H9 (cell line): ENCODE data around the gene MAP2K3. TPM values are rescaled to one million over a fixed set of nuclear protein-coding genes. Genes with fewer than 3 reads are reported as not detected.

Experiments used
- DNase-seq: peaks from one replicate; pipeline ENCODE4 v3.0.0-alpha.2; 2017
- H2AFZ ChIP-seq: one replicate; pipeline ENCODE4 v1.6.1; 2013; ENCODE audit warnings: mild to moderate bottlenecking, low read length, control low read depth, moderate library complexity
- H2AK5ac ChIP-seq: 2 replicates; pipeline ENCODE4 v1.6.1; 2013; ENCODE audit warnings: low read length, control low read depth, mixed read lengths; ENCODE audit not compliant: insufficient read length
- H2BK120ac ChIP-seq: one replicate; pipeline ENCODE4 v1.6.1; 2013; ENCODE audit warnings: low read depth, mild to moderate bottlenecking, low read length, control low read depth, inconsistent platforms; ENCODE audit not compliant: poor library complexity, severe bottlenecking
- H2BK12ac ChIP-seq: 2 replicates; pipeline ENCODE4 v1.6.1; 2013; ENCODE audit warnings: low read length, control low read depth, mixed read lengths, low read depth; ENCODE audit not compliant: insufficient read length
- H2BK15ac ChIP-seq: 2 replicates; pipeline ENCODE4 v1.6.1; 2013; ENCODE audit warnings: low read depth, low read length, control low read depth
- H2BK20ac ChIP-seq: one replicate; pipeline ENCODE4 v1.6.1; 2013; ENCODE audit warnings: low read depth, mild to moderate bottlenecking, low read length, control low read depth, inconsistent platforms; ENCODE audit not compliant: poor library complexity, severe bottlenecking
- H2BK5ac ChIP-seq: 2 replicates; pipeline ENCODE4 v1.6.1; 2013; ENCODE audit warnings: low read length, control low read depth, mixed read lengths; ENCODE audit not compliant: insufficient read length
- H3K14ac ChIP-seq: 2 replicates; pipeline ENCODE4 v1.6.1; 2013; ENCODE audit warnings: low read length, control low read depth; ENCODE audit not compliant: insufficient read depth
- H3K18ac ChIP-seq: 2 replicates; pipeline ENCODE4 v1.6.1; 2013; ENCODE audit warnings: low read depth, mild to moderate bottlenecking, mixed read lengths, low read length, control low read depth; ENCODE audit not compliant: insufficient read length
- H3K23ac ChIP-seq: 2 replicates; pipeline ENCODE4 v1.6.1; 2013; ENCODE audit warnings: low read length, control low read depth, mixed read lengths, low read depth; ENCODE audit not compliant: insufficient read length
- H3K23me2 ChIP-seq: 2 replicates; pipeline ENCODE4 v1.6.1; 2013; ENCODE audit warnings: low read depth, mild to moderate bottlenecking, mixed read lengths, low read length, control low read depth; ENCODE audit not compliant: insufficient read length, poor library complexity, severe bottlenecking
- H3K27ac ChIP-seq: 2 replicates; pipeline ENCODE4 v1.5.1; 2013; ENCODE audit warnings: low read length, control low read depth, mixed read lengths, low read depth; ENCODE audit not compliant: insufficient read length
- H3K27me3 ChIP-seq: 2 replicates; pipeline ENCODE4 v1.6.1; 2013; ENCODE audit warnings: low read length, control low read depth, inconsistent platforms; ENCODE audit not compliant: insufficient read depth
- H3K4ac ChIP-seq: 2 replicates; pipeline ENCODE4 v1.6.1; 2013; ENCODE audit warnings: low read depth, mild to moderate bottlenecking, control low read depth, inconsistent platforms, low read length, moderate library complexity
- H3K4me1 ChIP-seq: 2 replicates; pipeline ENCODE4 v1.6.1; 2013; ENCODE audit warnings: low read length, control low read depth, inconsistent platforms; ENCODE audit not compliant: insufficient read depth
- H3K4me2 ChIP-seq: 2 replicates; pipeline ENCODE4 v1.6.1; 2013; ENCODE audit warnings: low read length, control low read depth, mixed read lengths; ENCODE audit not compliant: insufficient read length, insufficient read depth
- H3K56ac ChIP-seq: 2 replicates; pipeline ENCODE4 v1.6.1; 2013; ENCODE audit warnings: low read depth, mild to moderate bottlenecking, mixed read lengths, low read length, control low read depth; ENCODE audit not compliant: insufficient read length
- H3K79me1 ChIP-seq: 2 replicates; pipeline ENCODE4 v1.6.1; 2013; ENCODE audit warnings: low read depth, mild to moderate bottlenecking, moderate library complexity, low read length, control low read depth, inconsistent platforms; ENCODE audit not compliant: insufficient read depth, poor library complexity, severe bottlenecking
- H3K79me2 ChIP-seq: 2 replicates; pipeline ENCODE4 v1.6.1; 2013; ENCODE audit warnings: low read length, control low read depth, inconsistent platforms; ENCODE audit not compliant: insufficient read depth
- H3K9ac ChIP-seq: 2 replicates; pipeline ENCODE4 v1.6.1; 2013; ENCODE audit warnings: low read length, control low read depth, mixed read lengths; ENCODE audit not compliant: insufficient read length; ENCODE audit errors: extremely low read depth
- H3K9me3 ChIP-seq: one replicate; pipeline ENCODE4 v1.6.1; 2013; ENCODE audit warnings: low read depth, low read length, inconsistent platforms; ENCODE audit not compliant: control insufficient read depth
- H3T11ph ChIP-seq: one replicate; pipeline ENCODE4 v1.6.1; 2013; ENCODE audit warnings: mild to moderate bottlenecking, low read length, control low read depth, inconsistent platforms
- H4K20me1 ChIP-seq: one replicate; pipeline ENCODE4 v1.6.1; 2013; ENCODE audit not compliant: control insufficient read depth, insufficient read length, insufficient read depth
- H4K5ac ChIP-seq: 2 replicates; pipeline ENCODE4 v1.6.1; 2013; ENCODE audit warnings: low read depth, mild to moderate bottlenecking, mixed read lengths, low read length, control low read depth; ENCODE audit not compliant: insufficient read length
- H4K8ac ChIP-seq: replicated peaks from 2 replicates; pipeline ENCODE4 v1.6.1; 2013; ENCODE audit warnings: low read length, control low read depth, mixed read lengths, low read depth; ENCODE audit not compliant: insufficient read length
- H4K91ac ChIP-seq: 2 replicates; pipeline ENCODE4 v1.6.1; 2013; ENCODE audit warnings: low read depth, mild to moderate bottlenecking, moderate library complexity, mixed read lengths, low read length, control low read depth; ENCODE audit not compliant: insufficient read length
- H3K27ac Mint-ChIP-seq, 3 experiments: 2 replicates in 2 of 3; 3 replicates in 1 of 3; pipeline ENCODE4 v1.8.0; 2020 to 2021; ENCODE audit warnings: mixed read lengths in 3 of 3, mild to moderate bottlenecking in 1 of 3, moderate library complexity in 1 of 3
- H3K27me3 Mint-ChIP-seq: 2 replicates; pipeline ENCODE4 v1.8.0; 2021; ENCODE audit warnings: low read depth, mild to moderate bottlenecking, moderate library complexity, mixed read lengths
- H3K36me3 Mint-ChIP-seq, 3 experiments: 2 replicates in 2 of 3; 3 replicates in 1 of 3; pipeline ENCODE4 v1.8.0; 2020 to 2021; ENCODE audit warnings: low read depth in 3 of 3, mixed read lengths in 3 of 3; ENCODE audit not compliant: insufficient read depth in 1 of 3
- H3K4me1 Mint-ChIP-seq, 2 experiments: 2 replicates each; pipeline ENCODE4 v1.8.0; 2020; ENCODE audit warnings: mixed read lengths in 2 of 2
- H3K4me3 Mint-ChIP-seq, 2 experiments: 2 replicates in 1 of 2; 3 replicates in 1 of 2; pipeline ENCODE4 v1.8.0; 2020 to 2021; ENCODE audit warnings: mild to moderate bottlenecking in 2 of 2, mixed read lengths in 2 of 2, moderate library complexity in 1 of 2
- H3K9me3 Mint-ChIP-seq, 2 experiments: 2 replicates in 1 of 2; 3 replicates in 1 of 2; pipeline ENCODE4 v1.8.0; 2020; ENCODE audit warnings: mild to moderate bottlenecking in 2 of 2, mixed read lengths in 2 of 2, moderate library complexity in 1 of 2
- WGBS: extraction: QIAGEN DNeasy Blood & Tissue Kit; methylation state at CpG from one replicate; pipeline ENCODE4 v1.1.7; 2013; ENCODE audit warnings: missing lambda C conversion rate, low lambda C conversion rate, mixed read lengths; ENCODE audit not compliant: insufficient read length; ENCODE audit errors: extremely low coverage; 5-methylcytosine and 5-hydroxymethylcytosine counted together
- total RNA-seq: library from RNA; stranded (reverse); gene quantifications from 2 replicates; pipeline ENCODE4 v1.2.1, GENCODE V29; 2021
- TF ChIP-seq, protein P1 (sequence below): fragments of 200-600 bp; sonication (generic); conservative IDR thresholded peaks from 3 replicates; pipeline ENCODE4 v1.8.0; 2021; ENCODE audit warnings: antibody characterized with exemption, mild to moderate bottlenecking

Gene MAP2K3
- total RNA-seq, 1 experiment from 2014 or later = 26.1 TPM

DNA sequence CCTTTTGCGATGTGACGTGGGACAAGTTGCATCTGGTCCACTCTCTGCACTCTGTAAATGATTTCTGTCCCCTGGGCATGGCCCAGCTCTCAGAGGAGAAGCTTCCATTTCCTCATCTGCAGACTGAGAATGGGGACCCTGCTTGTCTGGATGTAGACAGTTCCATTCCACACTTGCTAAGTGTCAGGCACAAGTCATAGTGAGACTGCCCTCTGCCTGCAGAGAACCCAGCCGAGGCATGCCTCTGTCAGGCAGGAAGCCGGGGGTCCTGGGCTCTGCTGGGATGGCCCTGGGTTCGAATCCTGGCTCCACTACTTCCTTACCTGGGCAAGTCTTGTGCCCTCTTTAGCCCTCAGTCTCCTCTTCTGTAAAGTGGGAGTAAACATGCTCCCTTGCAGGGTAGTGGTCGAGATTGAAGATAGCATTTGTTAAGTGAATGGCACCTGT is 4.1 kb downstream of the MAP2K3 start:
- H2BK12ac ChIP-seq = no peak overlapping the region
- Mint-ChIP-seq H3K4me3 (no peak overlapping the region), H3K4me1 (peaks cover 20 to 21% of the 10 kb centered on the region in 2 experiments), H3K9me3 (peaks cover 23 to 25% of the 10 kb centered on the region in 2 experiments), H3K36me3 (peaks cover 0 to 14% (median 2%) of the 10 kb centered on the region in 3 experiments; a peak in 5 of 7 replicates), H3K27me3 (peaks cover 7% of the 10 kb centered on the region), H3K27ac (no peak overlapping the region)
- no peak overlapping the region for H2AK5ac ChIP-seq
- H3K4me2 ChIP-seq = no peak overlapping the region
- no peak overlapping the region for H3K56ac ChIP-seq
- no peak overlapping the region for H3K9ac ChIP-seq
- H3K79me2 ChIP-seq = no peaks in the 10 kb centered on the region; the same call in 1 of the 2 replicates
- H3T11ph ChIP-seq = no peak overlapping the region
- H2BK5ac ChIP-seq = no peak overlapping the region
- no peak for DNase-seq
- TF ChIP-seq, protein P1, sequence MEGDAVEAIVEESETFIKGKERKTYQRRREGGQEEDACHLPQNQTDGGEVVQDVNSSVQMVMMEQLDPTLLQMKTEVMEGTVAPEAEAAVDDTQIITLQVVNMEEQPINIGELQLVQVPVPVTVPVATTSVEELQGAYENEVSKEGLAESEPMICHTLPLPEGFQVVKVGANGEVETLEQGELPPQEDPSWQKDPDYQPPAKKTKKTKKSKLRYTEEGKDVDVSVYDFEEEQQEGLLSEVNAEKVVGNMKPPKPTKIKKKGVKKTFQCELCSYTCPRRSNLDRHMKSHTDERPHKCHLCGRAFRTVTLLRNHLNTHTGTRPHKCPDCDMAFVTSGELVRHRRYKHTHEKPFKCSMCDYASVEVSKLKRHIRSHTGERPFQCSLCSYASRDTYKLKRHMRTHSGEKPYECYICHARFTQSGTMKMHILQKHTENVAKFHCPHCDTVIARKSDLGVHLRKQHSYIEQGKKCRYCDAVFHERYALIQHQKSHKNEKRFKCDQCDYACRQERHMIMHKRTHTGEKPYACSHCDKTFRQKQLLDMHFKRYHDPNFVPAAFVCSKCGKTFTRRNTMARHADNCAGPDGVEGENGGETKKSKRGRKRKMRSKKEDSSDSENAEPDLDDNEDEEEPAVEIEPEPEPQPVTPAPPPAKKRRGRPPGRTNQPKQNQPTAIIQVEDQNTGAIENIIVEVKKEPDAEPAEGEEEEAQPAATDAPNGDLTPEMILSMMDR = no peak
- peaks cover 15% of the 10 kb centered on the region for H3K23me2 ChIP-seq
- no peak overlapping the region for H4K5ac ChIP-seq
- no peak overlapping the region for H2BK20ac ChIP-seq
- H3K27me3 ChIP-seq = peaks cover under 1% of the 10 kb centered on the region; the same call in 1 of the 2 replicates
- no peaks in the 10 kb centered on the region for H3K4me1 ChIP-seq
- H3K18ac ChIP-seq = no peak overlapping the region
- no peak overlapping the region for H4K91ac ChIP-seq
- no peak overlapping the region for H2AFZ ChIP-seq
- no peak overlapping the region for H3K27ac ChIP-seq
- no peak overlapping the region for H4K8ac ChIP-seq
- no peak overlapping the region for H2BK120ac ChIP-seq
- no peak overlapping the region for H3K14ac ChIP-seq
- H3K79me1 ChIP-seq = no peaks in the 10 kb centered on the region
- H3K4ac ChIP-seq = no peak overlapping the region
- WGBS = no CpG with 5 or more reads among the region's 6 CpGs
- H3K9me3 ChIP-seq = peaks cover 10% of the 10 kb centered on the region
- H2BK15ac ChIP-seq = no peak overlapping the region
- no peak overlapping the region for H3K23ac ChIP-seq
- H4K20me1 ChIP-seq = no peaks in the 10 kb centered on the region
